ENCODE results near the gene C21orf58.

Gene C21orf58

DNA sequence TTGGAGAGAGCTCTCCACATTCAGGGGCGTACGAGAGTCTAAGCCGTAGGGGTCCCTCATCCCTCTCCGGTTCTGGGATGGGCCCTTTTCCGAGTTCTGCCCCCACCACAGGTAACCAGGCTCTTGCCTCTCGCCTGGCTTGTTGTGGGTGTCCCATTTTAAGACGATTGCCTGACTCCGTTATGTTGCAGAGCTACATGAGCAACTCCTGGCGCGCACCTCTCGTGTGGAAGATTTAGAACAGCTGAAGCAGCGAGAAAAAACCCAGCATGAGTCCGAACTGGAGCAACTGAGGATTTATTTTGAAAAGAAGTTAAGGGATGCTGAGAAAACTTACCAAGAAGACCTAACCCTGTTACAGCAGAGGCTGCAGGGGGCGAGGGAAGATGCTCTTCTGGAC is 29.2 kb upstream of the C21orf58 start:
- no peak for DNase-seq

DNA sequence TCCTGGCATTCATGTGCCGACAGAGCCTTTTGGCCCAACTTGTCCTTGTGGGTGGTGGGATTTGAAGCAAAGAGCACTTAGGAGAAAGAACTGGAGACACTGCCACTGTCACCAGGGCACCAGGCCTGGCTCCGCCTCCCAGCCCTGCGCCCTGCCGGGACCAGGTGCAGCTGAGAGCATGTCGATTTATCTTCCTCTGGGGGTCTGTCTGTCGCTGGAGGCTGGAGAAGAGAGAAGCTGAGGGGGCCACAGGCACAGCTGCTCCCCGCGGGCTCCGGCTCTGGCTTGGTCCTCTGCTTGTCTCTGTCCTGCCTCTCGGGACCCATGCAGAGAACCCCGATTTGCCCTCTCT is 28.5 kb upstream of the C21orf58 start:
- no peak for DNase-seq

DNA sequence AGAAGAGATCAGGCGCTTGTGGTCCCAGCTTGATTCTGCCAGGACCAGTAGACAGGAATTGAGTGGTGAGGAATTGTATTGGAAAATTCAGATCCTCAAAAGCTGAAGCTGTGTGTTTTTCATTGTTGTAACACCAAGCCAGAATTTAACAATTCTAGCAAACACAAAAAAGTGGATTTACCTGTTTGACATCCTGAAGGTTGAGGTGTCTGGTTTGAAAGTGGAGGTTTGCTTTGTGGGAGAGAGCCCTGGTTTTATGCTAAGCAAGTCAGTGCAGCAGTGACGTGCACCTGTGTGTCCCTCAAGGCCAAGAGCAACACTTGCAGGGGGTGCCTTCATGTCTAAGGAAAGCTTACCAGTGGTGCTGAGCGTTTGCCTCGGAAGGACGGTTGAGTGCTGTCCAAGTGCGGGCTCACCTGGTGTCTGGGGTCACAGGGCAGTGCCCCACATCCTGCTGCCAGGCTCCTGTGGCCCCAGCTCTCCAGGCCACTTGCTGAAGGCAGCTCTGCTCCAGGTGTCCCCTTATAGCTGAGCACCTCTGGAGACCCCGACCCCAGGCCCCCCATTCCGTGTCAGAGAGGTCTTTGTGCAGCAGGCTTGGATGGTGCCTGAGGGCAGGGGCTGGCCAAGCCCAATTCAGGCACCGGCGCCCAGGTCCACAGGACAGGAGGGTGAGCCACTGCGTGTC is 27.9 kb upstream of the C21orf58 start:
- DNase-seq: no peak

DNA sequence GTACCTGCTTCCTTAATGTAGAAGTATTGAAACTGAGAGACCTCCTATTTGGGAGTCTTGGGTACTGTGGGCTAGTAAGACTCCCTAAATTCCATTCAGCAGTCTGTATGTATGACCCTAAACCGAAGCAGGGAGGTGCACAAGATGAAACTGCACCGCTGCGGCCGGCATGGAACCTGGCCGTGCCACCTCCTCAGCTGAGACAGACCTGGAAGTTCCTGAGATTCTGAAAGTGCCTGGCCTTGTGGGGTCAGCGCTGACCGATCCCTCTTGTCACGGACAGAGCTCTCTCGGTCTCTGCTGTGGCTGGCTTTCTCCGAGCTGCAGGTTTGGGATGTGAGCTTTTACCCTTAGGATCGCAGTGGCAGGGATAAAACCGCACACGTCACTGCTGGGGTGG is 27.3 kb upstream of the C21orf58 start:
- no peak for DNase-seq

DNA sequence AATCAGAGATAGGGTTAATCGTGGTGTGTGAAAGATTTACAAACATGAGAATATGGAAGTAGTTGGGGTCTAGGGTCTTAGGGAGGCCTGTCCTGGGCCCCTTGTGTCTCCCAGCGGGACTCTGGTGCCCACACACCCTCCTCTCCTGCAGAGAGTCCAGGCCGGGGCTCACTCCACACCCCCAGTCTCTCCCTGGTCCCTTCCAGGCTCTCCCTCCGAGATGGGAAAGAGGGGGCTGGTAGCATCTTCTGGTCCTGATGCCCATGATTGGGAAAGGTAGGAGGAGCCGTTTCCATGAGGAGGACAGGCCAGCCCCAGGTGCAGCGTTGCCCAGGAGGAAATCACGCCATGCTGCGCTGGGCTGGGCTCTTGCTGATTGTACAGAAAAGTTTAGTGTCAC is 26.9 kb upstream of the C21orf58 start:
- no peak for DNase-seq

DNA sequence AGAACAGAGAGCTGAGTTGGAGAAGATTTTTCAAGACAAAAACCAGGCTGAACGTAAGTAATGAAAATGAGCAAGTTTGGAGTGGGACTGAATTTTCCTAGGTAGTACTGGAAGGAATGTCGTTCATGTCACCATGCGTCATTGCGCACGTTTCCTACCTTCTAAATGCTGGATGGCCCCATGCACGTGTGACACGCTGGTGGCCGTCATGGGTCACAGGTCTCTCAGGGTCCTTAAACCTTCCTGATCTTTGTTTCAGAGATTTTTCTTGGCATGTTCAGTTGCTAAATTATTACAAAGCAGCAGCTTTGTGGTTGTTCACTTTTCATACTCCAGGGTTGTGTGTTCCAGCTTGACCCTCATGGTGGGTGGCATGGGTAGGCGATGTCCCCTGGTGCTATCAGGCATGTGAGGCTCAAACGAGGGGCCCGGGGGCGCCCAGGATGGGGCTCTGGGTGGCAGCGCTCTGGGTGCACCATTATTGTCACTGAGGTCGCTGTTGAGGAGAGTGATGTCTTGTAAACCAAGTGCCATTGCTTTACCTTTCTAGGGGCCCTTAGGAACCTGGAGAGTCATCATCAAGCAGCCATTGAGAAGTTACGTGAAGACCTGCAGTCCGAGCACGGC is 25.6 kb upstream of the C21orf58 start:
- DNase-seq: no peak

DNA sequence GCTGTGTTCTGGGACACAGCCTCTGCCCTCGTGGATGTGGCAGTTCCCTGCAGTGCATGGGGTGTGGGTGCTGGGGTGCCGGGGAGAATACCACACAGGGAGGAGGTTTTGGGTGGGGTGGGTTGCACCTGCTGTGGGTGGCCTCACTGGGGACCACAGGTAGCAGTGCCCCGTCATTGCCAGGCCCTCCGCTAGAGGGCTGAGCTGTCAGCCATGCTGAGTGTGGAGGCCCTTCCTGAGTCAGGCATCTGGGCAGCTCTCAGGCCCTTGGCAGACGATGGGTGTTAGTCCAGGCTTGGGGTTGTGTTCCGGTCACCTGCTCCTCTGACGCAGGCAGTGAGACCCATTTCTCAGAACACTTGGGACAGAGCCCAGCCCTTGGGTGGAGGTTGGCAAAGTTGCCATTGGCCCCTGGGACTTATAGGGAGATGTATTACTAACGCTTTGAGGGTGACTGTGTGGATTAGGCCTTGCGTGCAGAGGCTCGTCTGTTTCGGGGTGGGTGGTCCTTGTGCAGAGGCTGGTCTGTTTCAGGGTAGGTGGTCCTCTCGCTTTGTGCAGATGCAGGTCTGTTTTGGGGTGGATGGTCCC is 24.2 kb upstream of the C21orf58 start:
- DNase-seq: no peak

DNA sequence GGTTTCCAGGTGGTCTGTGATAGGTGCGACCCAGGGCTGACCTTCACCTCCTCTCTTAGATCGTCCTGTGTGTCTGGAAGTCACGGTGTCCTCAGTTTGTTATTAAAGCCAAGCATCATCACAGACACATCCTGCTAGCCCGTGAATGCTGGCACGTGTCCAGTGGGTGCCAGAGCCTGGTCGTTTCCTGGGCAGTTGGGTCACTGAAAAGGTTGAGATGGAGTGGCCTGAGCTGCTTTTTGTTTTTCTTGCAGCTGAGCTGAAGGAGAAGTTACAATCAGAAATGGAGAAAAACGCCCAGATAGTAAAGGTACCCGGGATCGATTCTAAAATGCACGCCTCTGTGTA is 23.5 kb upstream of the C21orf58 start:
- DNase-seq: no peak

DNA sequence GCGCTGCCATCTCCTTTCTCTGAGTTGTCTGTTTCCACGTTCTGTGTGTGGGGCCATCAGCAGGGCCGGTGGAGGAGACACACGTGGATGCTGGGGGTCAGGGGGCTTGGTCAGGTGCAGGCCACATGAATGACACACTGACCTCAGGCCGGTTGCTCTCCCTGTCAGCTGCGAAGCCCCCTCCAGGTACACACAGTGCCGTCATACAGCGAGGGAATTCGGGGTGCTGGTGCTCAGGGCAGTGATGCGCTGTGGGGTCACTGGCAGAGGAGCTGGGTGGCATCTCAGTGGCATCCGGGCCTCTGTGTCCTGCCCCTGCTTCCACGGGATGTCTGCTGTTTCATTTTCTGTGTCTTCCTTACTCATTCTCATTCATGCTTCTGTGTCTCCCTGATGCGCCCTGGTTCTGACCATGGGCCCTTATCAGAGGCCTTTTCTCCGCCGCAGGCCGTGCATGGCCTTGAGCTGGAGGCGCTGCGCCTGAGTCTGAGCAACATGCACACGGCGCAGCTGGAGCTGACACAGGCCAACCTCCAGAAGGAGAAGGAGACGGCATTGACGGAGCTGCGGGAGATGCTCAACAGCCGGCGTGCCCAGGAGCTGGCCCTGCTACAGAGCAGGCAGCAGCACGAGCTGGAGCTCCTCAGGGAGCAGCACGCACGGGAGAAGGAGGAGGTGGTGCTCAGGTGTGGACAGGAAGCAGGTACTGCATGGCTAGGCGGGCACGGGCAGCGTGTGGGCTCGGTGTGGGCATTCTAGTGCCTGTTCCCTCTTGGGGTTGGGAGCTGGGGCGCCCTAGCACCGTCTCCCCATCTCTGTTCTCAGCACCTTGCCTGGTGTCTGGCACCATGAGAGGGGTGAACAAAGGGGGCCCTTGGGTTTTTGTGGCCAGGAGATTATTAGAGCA is 22.9 kb upstream of the C21orf58 start:
- DNase-seq: no peak

DNA sequence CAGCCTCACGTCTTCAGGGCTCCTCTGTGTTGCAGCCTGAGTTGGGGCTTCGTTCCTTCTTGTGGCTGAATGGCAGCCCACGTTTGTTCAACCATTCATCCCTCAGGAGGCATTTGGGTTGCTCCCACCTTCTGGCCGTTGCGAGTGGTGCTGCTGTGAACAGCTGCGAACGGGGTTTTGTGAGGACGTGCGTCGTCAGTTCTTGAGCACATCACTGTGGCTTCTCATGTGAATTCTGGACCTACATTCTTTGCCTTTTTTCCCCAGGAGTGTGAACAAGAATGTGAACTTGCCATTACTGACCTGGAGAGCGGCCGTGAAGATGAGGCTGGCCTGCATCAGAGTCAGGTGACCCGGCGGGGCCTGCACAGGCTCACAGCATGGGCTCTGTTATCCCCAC is 22.2 kb upstream of the C21orf58 start:
- no peak for DNase-seq

DNA sequence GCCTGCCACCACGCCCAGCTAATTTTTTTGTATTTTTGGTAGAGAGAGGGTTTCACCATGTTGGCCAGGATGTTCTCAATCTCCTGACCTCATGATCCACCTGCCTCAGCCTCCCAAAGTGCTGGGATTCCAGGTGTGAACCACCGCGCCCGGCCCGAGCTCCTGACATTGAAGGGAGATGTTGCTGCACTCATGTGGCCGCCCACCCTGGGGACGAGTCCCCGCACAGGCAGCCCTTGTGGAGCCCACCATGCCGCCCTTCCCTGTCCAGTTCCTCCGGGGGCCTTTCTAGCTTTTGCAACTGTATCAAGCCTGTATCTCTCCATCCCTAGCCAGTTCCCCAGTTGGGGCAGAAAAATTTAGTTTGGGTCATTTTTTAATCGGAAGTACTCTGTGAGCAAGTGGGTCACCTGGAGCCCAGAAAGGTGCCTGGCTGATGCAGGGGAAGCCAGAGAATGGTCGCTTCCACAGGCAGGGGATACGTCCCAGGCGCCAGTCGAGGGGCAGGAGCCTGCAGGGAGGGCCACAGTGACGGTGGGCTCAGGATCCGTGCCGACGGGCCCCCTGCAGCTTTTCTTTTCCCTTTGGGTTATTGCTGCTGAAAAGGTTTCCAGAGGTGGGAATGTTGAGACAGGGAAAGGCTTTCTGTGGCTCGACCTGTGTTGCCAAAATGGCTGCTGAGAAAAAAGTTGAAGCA is 20.7 kb upstream of the C21orf58 start:
- DNase-seq: no peak

DNA sequence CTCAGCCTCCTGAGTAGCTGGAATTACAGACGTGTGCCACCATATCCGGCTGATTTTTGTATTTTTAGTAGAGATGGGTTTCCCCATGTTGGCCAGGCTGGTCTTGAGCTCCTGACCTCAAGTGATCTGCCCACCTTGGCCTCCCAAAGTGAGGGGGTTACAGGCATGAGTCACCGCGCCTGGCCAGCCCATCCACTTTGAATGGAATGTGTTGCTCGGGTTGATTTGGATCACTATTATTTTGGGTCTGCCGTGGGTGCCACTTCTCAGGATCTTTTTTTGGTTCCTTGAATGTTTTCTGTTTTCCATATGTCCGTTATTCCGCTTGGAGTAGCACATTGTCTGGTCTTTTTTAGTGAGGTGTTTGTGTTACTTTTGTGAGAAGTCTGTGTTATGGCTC is 17.3 kb upstream of the C21orf58 start:
- DNase-seq: no peak

DNA sequence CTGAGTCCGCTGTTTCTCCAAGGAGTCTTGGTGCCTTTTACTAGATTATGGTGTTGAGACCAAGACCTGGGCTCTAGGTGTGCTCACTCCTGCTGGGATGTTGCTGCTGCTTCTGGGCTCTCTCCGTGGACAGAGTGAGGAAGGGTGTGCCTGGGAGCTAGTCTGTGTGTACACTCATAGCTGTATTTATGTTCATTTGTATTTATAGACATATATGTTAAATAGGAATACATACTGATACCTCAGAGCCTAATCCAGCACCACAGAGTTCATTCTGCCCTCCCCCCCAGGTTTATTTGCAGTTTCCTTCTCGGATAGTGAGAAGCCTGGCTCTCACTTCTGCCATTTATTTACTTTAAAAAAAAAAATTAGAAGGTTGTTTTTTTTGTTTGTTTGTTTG is 12.9 kb upstream of the C21orf58 start:
- no peak for DNase-seq

DNA sequence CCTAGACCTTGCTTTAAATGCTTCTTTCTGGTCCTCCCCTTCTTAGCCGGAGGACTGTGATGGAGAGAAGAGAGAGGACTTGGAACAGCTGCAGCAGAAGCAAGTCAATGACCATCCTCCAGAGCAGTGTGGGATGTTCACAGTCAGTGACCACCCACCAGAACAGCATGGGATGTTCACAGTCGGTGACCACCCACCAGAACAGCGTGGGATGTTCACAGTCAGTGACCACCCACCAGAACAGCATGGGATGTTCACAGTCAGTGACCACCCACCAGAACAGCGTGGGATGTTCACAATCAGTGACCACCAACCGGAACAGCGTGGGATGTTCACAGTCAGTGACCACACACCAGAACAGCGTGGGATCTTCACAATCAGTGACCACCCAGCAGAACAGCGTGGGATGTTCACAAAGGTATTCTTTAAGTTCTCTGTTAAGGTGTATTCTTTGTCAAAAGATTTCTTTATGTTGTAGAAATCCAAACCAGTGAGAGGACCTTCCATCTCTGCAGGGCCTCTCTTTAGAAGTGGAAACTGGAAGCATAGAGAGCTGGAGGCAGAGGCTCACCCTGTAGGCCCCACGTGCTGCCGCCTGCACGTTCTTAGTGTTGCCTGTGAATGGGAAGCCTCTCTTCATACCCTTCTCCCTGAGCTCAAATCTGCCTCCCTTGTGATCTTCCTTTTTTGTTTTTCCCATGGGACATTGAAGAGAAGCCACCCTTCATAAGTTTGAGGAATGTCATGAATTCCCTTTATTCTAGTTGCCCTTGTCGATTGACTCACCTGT is 10.9 kb upstream of the C21orf58 start:
- DNase-seq: no peak

DNA sequence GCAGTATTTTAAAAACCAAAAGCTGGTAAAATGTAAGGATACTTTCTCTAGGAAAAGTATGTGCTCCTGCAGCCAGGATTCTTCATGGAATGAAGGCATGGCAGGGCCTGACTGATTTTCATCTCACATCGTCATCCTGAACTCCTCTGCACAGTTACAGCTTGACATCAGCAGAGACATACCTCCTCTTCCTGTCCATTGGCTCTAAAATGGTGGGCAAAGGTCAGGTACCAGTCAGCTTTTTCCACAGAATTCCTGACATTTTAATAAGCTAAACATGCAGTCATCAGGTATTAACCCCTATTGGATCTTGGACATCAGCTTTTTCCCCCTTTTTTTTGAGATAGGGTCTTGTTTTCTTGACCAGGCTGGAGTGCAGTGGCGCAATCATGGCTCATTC is 6.1 kb upstream of the C21orf58 start:
- no peak for DNase-seq

DNA sequence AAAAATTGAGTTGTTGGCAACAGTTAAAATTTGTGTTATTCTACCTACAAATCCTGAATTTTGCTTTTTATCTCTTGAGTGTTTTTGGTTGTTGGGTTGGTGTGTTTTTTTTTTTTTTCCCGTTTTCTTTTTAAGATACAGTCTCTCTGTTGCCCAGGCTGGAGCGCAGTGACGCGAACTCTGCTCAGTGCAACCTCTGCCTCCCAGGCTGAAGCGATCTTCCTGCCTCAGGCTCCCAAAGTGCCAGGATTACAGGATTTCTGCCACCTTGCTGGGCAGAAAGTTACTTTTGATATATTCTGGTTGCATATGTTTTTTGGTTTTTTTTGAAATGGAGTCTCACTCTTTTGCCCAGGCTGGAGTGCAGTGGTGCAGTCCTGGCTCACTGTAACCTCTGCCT is 4.5 kb upstream of the C21orf58 start:
- DNase-seq: no peak

DNA sequence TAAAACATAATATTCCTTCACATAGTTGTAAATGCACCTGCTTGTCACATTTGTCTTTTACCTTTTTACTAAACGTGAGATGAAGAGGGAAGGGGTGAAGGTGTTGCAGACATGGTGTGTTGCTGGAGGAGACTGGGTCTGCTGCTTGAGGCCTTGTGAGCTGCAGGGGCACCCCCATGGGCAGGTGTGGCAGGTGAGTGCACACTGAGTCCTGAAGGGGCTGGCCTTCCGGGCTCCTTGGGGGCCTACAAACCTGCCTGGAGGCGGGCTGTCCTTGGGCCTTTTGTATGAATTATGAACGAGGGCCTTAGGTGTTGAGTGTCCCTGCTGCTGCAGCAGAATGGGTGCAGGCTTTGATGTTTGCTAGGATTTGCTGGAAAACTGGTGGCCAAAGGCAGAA is 4.0 kb upstream of the C21orf58 start:
- no peak for DNase-seq

DNA sequence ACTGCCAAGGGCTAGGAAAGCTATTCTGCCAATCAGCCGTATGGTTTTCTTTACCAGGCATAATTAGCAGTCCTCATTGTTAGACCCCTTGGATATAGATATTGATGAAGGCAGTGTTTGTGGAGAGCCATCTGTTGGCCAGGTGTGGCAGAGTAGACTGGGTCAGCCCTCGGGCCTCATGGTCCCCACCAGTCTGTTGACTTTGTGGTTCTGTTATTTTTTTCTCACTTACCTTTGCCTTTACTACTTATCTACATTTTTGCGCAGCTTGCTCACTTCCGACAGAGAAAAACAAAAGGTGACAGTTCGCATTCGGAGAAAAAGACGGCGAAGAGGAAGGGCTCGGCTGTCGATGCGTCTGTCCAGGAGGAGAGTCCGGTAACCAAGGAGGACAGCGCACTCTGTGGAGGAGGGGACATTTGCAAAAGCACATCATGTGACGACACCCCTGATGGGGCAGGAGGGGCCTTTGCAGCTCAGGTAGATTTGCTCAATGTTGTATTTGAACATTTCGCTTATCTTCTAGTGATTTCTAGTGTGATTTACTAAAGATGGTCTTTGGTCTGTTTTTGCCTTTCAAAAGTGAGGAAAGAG is 2.5 kb upstream of the C21orf58 start:
- DNase-seq: no peak

DNA sequence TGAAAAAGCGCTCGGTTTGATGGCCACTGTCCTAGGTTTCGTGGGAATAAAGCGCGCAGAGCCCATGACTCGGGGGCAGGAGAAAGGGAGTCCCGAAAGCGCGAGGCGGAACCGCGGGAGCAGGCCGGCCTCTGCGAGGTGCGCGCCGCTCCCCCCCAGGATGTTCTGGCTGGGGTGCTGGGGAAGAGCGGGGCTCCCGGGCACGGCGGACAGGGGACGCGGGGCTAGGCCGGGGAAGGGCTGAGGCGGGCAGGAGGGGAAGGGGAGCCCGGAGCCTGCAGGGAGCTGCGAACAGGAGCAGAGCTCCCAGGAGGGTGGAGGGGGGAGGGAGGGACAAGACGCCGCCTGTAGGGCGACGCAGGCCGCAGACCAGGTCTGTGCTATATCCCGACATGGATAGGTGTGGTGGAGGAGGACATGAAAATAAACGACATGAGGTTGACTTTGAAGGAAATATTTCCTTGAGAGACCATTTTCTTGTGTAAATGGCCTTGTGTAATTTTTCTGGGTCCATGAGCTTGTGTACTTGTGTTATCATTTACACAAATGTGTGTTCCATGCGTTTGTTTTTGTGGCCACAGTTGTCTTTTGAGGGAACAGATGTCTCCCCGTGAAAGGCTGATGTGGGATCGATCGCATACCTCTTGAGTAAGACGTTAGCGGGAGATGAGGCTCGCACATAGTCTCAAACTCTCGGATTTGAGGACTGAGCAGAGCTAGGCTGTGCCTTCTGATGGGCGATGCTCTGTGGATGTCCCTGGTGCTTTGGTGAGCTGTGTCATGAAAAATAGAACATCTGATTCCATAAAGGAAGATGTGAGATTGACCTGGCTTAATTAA is 1.6 kb upstream of the C21orf58 start:
- DNase-seq: peak; percentile 18 to 26

DNA sequence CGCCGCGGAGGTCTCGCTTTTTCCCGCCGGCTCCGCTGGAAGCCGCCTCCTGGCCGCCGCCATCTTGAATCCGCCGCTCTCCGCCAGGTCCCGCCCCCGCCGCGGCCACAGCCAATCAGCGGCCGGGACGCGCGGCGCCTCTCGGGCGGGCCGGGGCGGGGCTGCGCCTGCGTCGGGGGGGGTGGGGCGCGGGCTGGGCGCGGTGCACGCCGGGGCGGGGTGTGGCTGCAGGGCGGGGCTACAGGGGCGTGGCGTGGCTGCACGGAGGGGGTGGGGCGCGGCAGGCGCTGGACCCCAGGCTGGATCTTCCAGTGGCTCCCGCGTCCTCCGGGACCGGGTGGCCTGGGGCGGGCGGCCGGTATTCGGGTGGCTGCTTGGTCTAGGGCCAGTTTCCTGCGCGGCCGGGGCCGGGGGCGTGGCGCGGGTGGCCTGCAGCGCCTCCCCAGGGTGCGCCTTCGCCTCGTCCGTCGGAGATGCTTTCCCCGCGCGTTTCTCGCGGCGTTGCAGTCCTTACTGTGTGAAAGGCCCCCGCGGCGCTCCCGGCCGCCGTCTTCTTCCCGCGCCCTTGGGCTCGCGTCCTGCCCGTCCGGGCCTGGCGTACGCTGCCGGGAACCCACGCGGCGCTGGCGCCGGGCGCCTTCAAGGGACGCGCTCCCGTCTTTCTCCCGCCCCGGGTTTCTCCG is 861 bp upstream of the C21orf58 start:
- peak; percentile 49 to 69 for DNase-seq
